K562 (cell line): ENCODE results near the gene FAM174C. TPM values are rescaled to one million over a fixed set of nuclear protein-coding genes. Genes with fewer than 3 reads are reported as not detected.
A peak's percentile ranks its signal among the peaks of the same experiment; 100 is the strongest.

Experiments used
- CCNT2 ChIP-seq: IDR thresholded peaks from 2 replicates; pipeline ENCODE4 v1.6.1; 2011; ENCODE audit warnings: borderline replicate concordance, low read depth, mild to moderate bottlenecking, moderate library complexity, mixed read lengths, low read length; ENCODE audit not compliant: insufficient read length; ENCODE audit errors: extremely low read depth
- DNMT1 ChIP-seq: fragments of 450-650 bp; IDR thresholded peaks from 2 replicates; pipeline ENCODE4 v1.6.1; 2016; ENCODE audit warnings: antibody characterized with exemption, mild to moderate bottlenecking
- GATAD2A ChIP-seq: fragments of 450-650 bp; IDR thresholded peaks from 2 replicates; pipeline ENCODE4 v1.6.1; 2017
- GATAD2B ChIP-seq: fragments of 450-650 bp; IDR thresholded peaks from 2 replicates; pipeline ENCODE4 v1.6.1; 2017; ENCODE audit warnings: mild to moderate bottlenecking, borderline replicate concordance
- HDAC3 ChIP-seq: fragments of 450-650 bp; IDR thresholded peaks from 2 replicates; pipeline ENCODE4 v1.6.1; 2018; ENCODE audit warnings: borderline replicate concordance, mild to moderate bottlenecking, moderate library complexity; ENCODE audit not compliant: partially characterized antibody
- HDGF ChIP-seq: fragments of 450-650 bp; IDR thresholded peaks from 2 replicates; pipeline ENCODE4 v1.6.1; 2016
- HOXB6 ChIP-seq: fragments of 250-450 bp; sonication (Bioruptor Pico); IDR thresholded peaks from 2 replicates; pipeline ENCODE4 v1.5.1; 2022; ENCODE audit warnings: mild to moderate bottlenecking, borderline replicate concordance
- MTA3 ChIP-seq: fragments of 450-650 bp; formaldehyde crosslinking; IDR thresholded peaks from 2 replicates; pipeline ENCODE4 v1.6.1; 2017; ENCODE audit warnings: mild to moderate bottlenecking, borderline replicate concordance
- MYC ChIP-seq, 2 experiments: fragments of 250-450 bp in 1 of 2; sonication (Bioruptor Pico) in 1 of 2; IDR thresholded peaks; 2 replicates each; pipeline versions ENCODE4 v1.5.1 to v1.6.1; 2012 to 2021; ENCODE audit warnings: low read depth in 2 of 2, borderline replicate concordance in 1 of 2, improper control_type of control experiment in 1 of 2, low read length in 1 of 2, mild to moderate bottlenecking in 1 of 2, moderate library complexity in 1 of 2
- NCOA4 ChIP-seq: fragments of 450-650 bp; IDR thresholded peaks from 2 replicates; pipeline ENCODE4 v1.6.1; 2018; ENCODE audit warnings: mild to moderate bottlenecking; ENCODE audit not compliant: partially characterized antibody
- NR2C2 ChIP-seq, 2 experiments: fragments of 200-800 bp in 1 of 2; sonication (Bioruptor generic) in 1 of 2; sonication (generic) in 1 of 2; formaldehyde crosslinking in 1 of 2; IDR thresholded peaks; 2 replicates each; pipeline versions ENCODE4 v1.6.1 to v1.8.0; 2016 to 2022; ENCODE audit warnings: mild to moderate bottlenecking in 1 of 2, missing compliant biosample characterization in 1 of 2, missing genetic modification characterization in 1 of 2, missing genetic modification reagents in 1 of 2
- RBFOX2 ChIP-seq: fragments of 200-400 bp; formaldehyde crosslinking; IDR thresholded peaks from 2 replicates; pipeline ENCODE4 v1.6.1; 2017; ENCODE audit warnings: low read depth, mild to moderate bottlenecking, low read length, moderate library complexity
- RBM22 ChIP-seq: fragments of 200-400 bp; formaldehyde crosslinking; IDR thresholded peaks from 2 replicates; pipeline ENCODE4 v1.6.1; 2018; ENCODE audit warnings: low read length, low read depth; ENCODE audit not compliant: poor library complexity, severe bottlenecking
- RNF2 ChIP-seq: sonication (generic); IDR thresholded peaks from 2 replicates; pipeline ENCODE4 v1.6.1; 2016
- SMAD3 ChIP-seq: fragments of 450-650 bp; formaldehyde crosslinking; conservative IDR thresholded peaks from 2 replicates; pipeline ENCODE4 v1.4.0; 2020; ENCODE audit warnings: mild to moderate bottlenecking
- THRAP3 ChIP-seq: fragments of 450-650 bp; IDR thresholded peaks from 2 replicates; pipeline ENCODE4 v1.6.1; 2016; ENCODE audit warnings: mild to moderate bottlenecking, inconsistent platforms, borderline replicate concordance
- ZBTB12 ChIP-seq: fragments of 250-450 bp; sonication (Bioruptor Pico); IDR thresholded peaks from 2 replicates; pipeline ENCODE4 v1.4.0; 2020
- ZFP91 ChIP-seq: sonication (generic); formaldehyde crosslinking; IDR thresholded peaks from 2 replicates; pipeline ENCODE4 v1.8.0; 2022; ENCODE audit warnings: mild to moderate bottlenecking, missing genetic modification reagents
- ZFX ChIP-seq: sonication (generic); formaldehyde crosslinking; IDR thresholded peaks from 2 replicates; pipeline ENCODE4 v1.8.0; 2022; ENCODE audit warnings: mild to moderate bottlenecking, missing genetic modification reagents, moderate library complexity
- ZNF143 ChIP-seq: sonication (generic); formaldehyde crosslinking; IDR thresholded peaks from 2 replicates; pipeline ENCODE4 v1.9.0; 2022; ENCODE audit warnings: mild to moderate bottlenecking, missing genetic modification reagents
- polyA plus RNA-seq, 8 experiments: library from polyadenylated mRNA; depleted of rRNA in 4 of 8; stranded (reverse) in 5 of 8; unstranded in 3 of 8; fragments of >200 nt; fragmentation: Nextera tagmentation in 2 of 8; fragmentation: Illumina TruSeq in 1 of 8; extraction: Ambion mirVana in 2 of 8; extraction: Trizol in 1 of 8; gene quantifications; 2 replicates each; pipeline versions ENCODE4 v1.2.1 to v1.2.3, GENCODE V29; 2011 to 2014; ENCODE audit warnings: inconsistent platforms in 1 of 8, missing spikeins in 1 of 8
- total RNA-seq, 7 experiments: library from RNA; depleted of rRNA in 6 of 7; stranded (reverse); fragments of >200 nt in 6 of 7; fragmentation: Illumina TruSeq in 2 of 7; extraction: Trizol in 2 of 7; gene quantifications; 2 replicates each; pipeline versions ENCODE4 v1.2.1 to v1.2.3, GENCODE V29; 2011 to 2021; ENCODE audit warnings: low replicate concordance in 1 of 7

Gene FAM174C
- total and polyA plus RNA-seq, 9 of the 15 experiments (the other 6 are each of a cell fraction or from before 2014, with no cell fraction given), result 0.66 to 89.6 (median 20.3) TPM

GRCh38 chr19:1271528-1272422, 3.6 kb upstream of the FAM174C start (continued):
- no peak for TF ChIP-seq ZFP91 (CRISPR knock-in tag)
- TF ChIP-seq MYC (IDR thresholded peaks at IDR 0.05; ENCODE audit: low read depth, low read length), result peak; percentile 10; the same call in 1 of the 2 replicates
- no peak for TF ChIP-seq MYC (CRISPR knock-in tag; IDR thresholded peaks at IDR 0.05; ENCODE audit: borderline replicate concordance, low read depth)
- no peak for TF ChIP-seq HDAC3
- TF ChIP-seq HDGF, result peak; percentile 18; the same call in 1 of the 2 replicates
- no peak for TF ChIP-seq ZBTB12 (CRISPR knock-in tag)
- TF ChIP-seq NCOA4, result no peak
- peak; percentile 71 for TF ChIP-seq RBFOX2
- 0 out of 2 replicates have a peak, but pooled peaks have one; percentile 41 for TF ChIP-seq SMAD3 (CRISPR knock-in tag)
- no peak for TF ChIP-seq NR2C2 (CRISPR knock-in tag; IDR thresholded peaks at IDR 0.05)
- peak; percentile 48; the same call in 1 of the 2 replicates for TF ChIP-seq NR2C2 (tag; IDR thresholded peaks at IDR 0.05)
- TF ChIP-seq ZNF143, result peak; percentile 36; the same call in 1 of the 2 replicates
- TF ChIP-seq GATAD2A, result no peak
- TF ChIP-seq DNMT1, result no peak
- no peak for TF ChIP-seq THRAP3
- 0 out of 2 replicates have a peak, but pooled peaks have one; percentile 36 for TF ChIP-seq RNF2
- TF ChIP-seq ZFX (CRISPR knock-in tag), result peak; percentile 78
- TF ChIP-seq CCNT2, result peak; percentile 39
- TF ChIP-seq MTA3, result peak; percentile 16; the same call in 1 of the 2 replicates
- no peak for TF ChIP-seq HOXB6 (CRISPR knock-in tag)
- no peak for TF ChIP-seq GATAD2B
- peak; percentile 65 for TF ChIP-seq RBM22
